ENCODE measurements around the gene PACRG. TPM values are rescaled to one million over a fixed set of nuclear protein-coding genes. Genes with fewer than 3 reads are reported as not detected.

The PACRG gene
- total and polyA plus RNA-seq, 2 of the 13 experiments (the other 11 are each of a cell fraction or from before 2014, with no cell fraction given): 0.13 TPM; not detected in 1

- Histone ChIP-seq H4K20me1 (ENCODE audit: insufficient read depth, low read length) (no peaks in the 10 kb centered on the region), H3K4me1 (ENCODE audit: insufficient read depth, low read length) (peaks cover 1% of the 10 kb centered on the region; the same call in 1 of the 2 replicates), H3K9ac (ENCODE audit: insufficient read depth, low read depth, low read length) (no peak overlapping the region), H3K4me3 (replicated peaks in 1 of 3; ENCODE audit: insufficient read depth in 1 of 3, low read depth in 2 of 3, low read length in 3 of 3) (no peak overlapping the region), H3K9me3 (ENCODE audit: low read length) (no peaks in the 10 kb centered on the region), H2AFZ (ENCODE audit: low read length) (no peak overlapping the region), H3K27me3 (ENCODE audit: control insufficient read depth in 1 of 2, insufficient read depth in 2 of 2, low read length in 2 of 2) (no peaks in the 10 kb centered on the region), H3K79me2 (ENCODE audit: insufficient read depth, low read length) (no peaks in the 10 kb centered on the region), H3K36me3 (replicated peaks in 1 of 2; ENCODE audit: control insufficient read depth in 1 of 2, insufficient read depth in 2 of 2, low read length in 2 of 2) (no peaks in the 10 kb centered on the region), H3K27ac (ENCODE audit: extremely low read length, insufficient read depth, low read length) (no peak overlapping the region), H3K4me2 (ENCODE audit: low read depth, low read length) (no peak overlapping the region)
- intact Hi-C loops (cut with micrococcal nuclease; ENCODE audit: unreplicated experiment) (loop anchor here (10.0 kb wide), 3 partner anchors 467 to 977 kb away; partner anchors contain the start of gene QKI), in situ Hi-C loops (cut with HindIII; ENCODE audit: extremely low pct_ligation_motif_present, low pct_unique_long_range_greater_than_20kb) (no loop called here)
- WGBS (ENCODE audit: low lambda C conversion rate): 28% methylated on average over 2 of the region's 2 CpGs
- ATAC-seq: no peak
- CTCF ChIA-PET (ENCODE audit: low intra/inter-chr PET ratio, low total read pairs): no interaction called here
- DNase-seq (ENCODE audit: low spot score): no peak
- BruUV-seq (replicated peaks): no TSS peak
- FAIRE-seq: no peak
- TF ChIP-seq ZNF232 (CRISPR knock-in tag; IDR thresholded peaks at IDR 0.05; ENCODE audit: borderline replicate concordance): no peak
- POLR2A ChIA-PET: no interaction called here
Measured at GRCh38 chr6:162721404-162721687, 6.4 kb upstream of the PACRG start.

- WGBS (ENCODE audit: low lambda C conversion rate): 1% methylated on average over 2 of the region's 2 CpGs
- no peaks in the 10 kb centered on the region for H3K9me3 ChIP-seq (ENCODE audit: low read length)
- no TSS peak for BruUV-seq (replicated peaks)
- no peak for TF ChIP-seq JARID2 (CRISPR knock-in tag; IDR thresholded peaks at IDR 0.05; ENCODE audit: insufficient replicate concordance)
- DNase-seq (ENCODE audit: low spot score) (no peak), FAIRE-seq (no peak), ATAC-seq (no peak)
- in situ Hi-C loops (cut with HindIII; ENCODE audit: extremely low pct_ligation_motif_present, low pct_unique_long_range_greater_than_20kb) (no loop called here), intact Hi-C loops (cut with micrococcal nuclease; ENCODE audit: unreplicated experiment) (loop anchor here (10.0 kb wide), 3 partner anchors 467 to 977 kb away; partner anchors contain the start of gene QKI)
- no peak overlapping the region for H3K4me3 ChIP-seq (replicated peaks in 1 of 3; ENCODE audit: insufficient read depth in 1 of 3, low read depth in 2 of 3, low read length in 3 of 3)
- no peak overlapping the region for H3K27ac ChIP-seq (ENCODE audit: extremely low read length, insufficient read depth, low read length)
- H2AFZ ChIP-seq (ENCODE audit: low read length): no peak overlapping the region
- peaks cover 8% of the 10 kb centered on the region for H3K4me1 ChIP-seq (ENCODE audit: insufficient read depth, low read length)
- H4K20me1 ChIP-seq (ENCODE audit: insufficient read depth, low read length): no peaks in the 10 kb centered on the region
- CTCF ChIA-PET (ENCODE audit: low intra/inter-chr PET ratio, low total read pairs): no interaction called here
- no peaks in the 10 kb centered on the region for H3K27me3 ChIP-seq (ENCODE audit: control insufficient read depth in 1 of 2, insufficient read depth in 2 of 2, low read length in 2 of 2)
- H3K9ac ChIP-seq (ENCODE audit: insufficient read depth, low read depth, low read length): no peak overlapping the region
- H3K79me2 ChIP-seq (ENCODE audit: insufficient read depth, low read length): no peaks in the 10 kb centered on the region
- H3K36me3 ChIP-seq (replicated peaks in 1 of 2; ENCODE audit: control insufficient read depth in 1 of 2, insufficient read depth in 2 of 2, low read length in 2 of 2): no peaks in the 10 kb centered on the region
- no peak overlapping the region for H3K4me2 ChIP-seq (ENCODE audit: low read depth, low read length)
- POLR2A ChIA-PET: no interaction called here
Measured at GRCh38 chr6:162722226-162722625, 5.5 kb upstream of the PACRG start.

DNA sequence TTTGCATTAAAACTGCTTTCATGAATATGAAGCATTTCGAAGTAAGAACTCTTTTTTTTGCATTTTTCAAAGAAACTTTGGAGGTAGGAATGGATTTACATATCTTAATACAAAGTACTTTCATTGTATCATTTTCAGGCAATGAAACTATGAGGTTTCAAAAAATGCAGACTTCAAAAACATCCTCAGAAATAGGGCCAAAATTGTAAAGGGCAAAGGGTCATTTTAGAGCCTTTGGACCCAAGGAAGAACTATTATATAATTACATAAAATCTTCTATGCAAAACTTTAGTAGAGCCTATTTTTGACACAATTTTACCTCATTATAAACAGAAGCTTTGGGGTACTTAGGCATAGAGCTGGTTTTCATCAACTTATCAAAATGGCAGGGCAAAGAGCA is 5.1 kb upstream of the PACRG start:
- no peaks in the 10 kb centered on the region for H3K79me2 ChIP-seq (ENCODE audit: insufficient read depth, low read length)
- ATAC-seq (no peak), DNase-seq (ENCODE audit: low spot score) (no peak), FAIRE-seq (no peak)
- TF ChIP-seq CREM (IDR thresholded peaks at IDR 0.05): no peak
- no peak for TF ChIP-seq CREM (CRISPR knock-in tag; IDR thresholded peaks at IDR 0.05)
- TF ChIP-seq, protein P1, sequence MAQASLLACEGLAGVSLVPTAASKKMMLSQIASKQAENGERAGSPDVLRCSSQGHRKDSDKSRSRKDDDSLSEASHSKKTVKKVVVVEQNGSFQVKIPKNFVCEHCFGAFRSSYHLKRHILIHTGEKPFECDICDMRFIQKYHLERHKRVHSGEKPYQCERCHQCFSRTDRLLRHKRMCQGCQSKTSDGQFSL (CRISPR knock-in tag; IDR thresholded peaks at IDR 0.05): no peak
- TF ChIP-seq ZNF432 (CRISPR knock-in tag; IDR thresholded peaks at IDR 0.05; ENCODE audit: borderline replicate concordance): no peak
- H3K4me2 ChIP-seq (ENCODE audit: low read depth, low read length): no peak overlapping the region
- H3K9me3 ChIP-seq (ENCODE audit: low read length): no peaks in the 10 kb centered on the region
- no TSS peak for BruUV-seq (replicated peaks)
- H3K27ac ChIP-seq (ENCODE audit: extremely low read length, insufficient read depth, low read length): no peak overlapping the region
- no peaks in the 10 kb centered on the region for H3K27me3 ChIP-seq (ENCODE audit: control insufficient read depth in 1 of 2, insufficient read depth in 2 of 2, low read length in 2 of 2)
- H3K36me3 ChIP-seq (replicated peaks in 1 of 2; ENCODE audit: control insufficient read depth in 1 of 2, insufficient read depth in 2 of 2, low read length in 2 of 2): no peaks in the 10 kb centered on the region
- intact Hi-C loops (cut with micrococcal nuclease; ENCODE audit: unreplicated experiment) (loop anchor here (10.0 kb wide), 3 partner anchors 468 to 978 kb away; partner anchors contain the start of gene QKI), in situ Hi-C loops (cut with HindIII; ENCODE audit: extremely low pct_ligation_motif_present, low pct_unique_long_range_greater_than_20kb) (no loop called here)
- CTCF ChIA-PET (ENCODE audit: low intra/inter-chr PET ratio, low total read pairs): no interaction called here
- WGBS (ENCODE audit: low lambda C conversion rate): 0% methylated on average over 1 of the region's 1 CpG
- H2AFZ ChIP-seq (ENCODE audit: low read length): no peak overlapping the region
- POLR2A ChIA-PET: no interaction called here
- no peak overlapping the region for H3K9ac ChIP-seq (ENCODE audit: insufficient read depth, low read depth, low read length)
- no peaks in the 10 kb centered on the region for H4K20me1 ChIP-seq (ENCODE audit: insufficient read depth, low read length)
- no peak overlapping the region for H3K4me3 ChIP-seq (replicated peaks in 1 of 3; ENCODE audit: insufficient read depth in 1 of 3, low read depth in 2 of 3, low read length in 3 of 3)
- peaks cover 8% of the 10 kb centered on the region for H3K4me1 ChIP-seq (ENCODE audit: insufficient read depth, low read length)
